Measurements from ENCODE around the gene NRIP1.

NRIP1 gene

GRCh38 chr21:15004721-15005370 is 60.0 kb downstream of the NRIP1 start:
- no peak for DNase-seq

DNA sequence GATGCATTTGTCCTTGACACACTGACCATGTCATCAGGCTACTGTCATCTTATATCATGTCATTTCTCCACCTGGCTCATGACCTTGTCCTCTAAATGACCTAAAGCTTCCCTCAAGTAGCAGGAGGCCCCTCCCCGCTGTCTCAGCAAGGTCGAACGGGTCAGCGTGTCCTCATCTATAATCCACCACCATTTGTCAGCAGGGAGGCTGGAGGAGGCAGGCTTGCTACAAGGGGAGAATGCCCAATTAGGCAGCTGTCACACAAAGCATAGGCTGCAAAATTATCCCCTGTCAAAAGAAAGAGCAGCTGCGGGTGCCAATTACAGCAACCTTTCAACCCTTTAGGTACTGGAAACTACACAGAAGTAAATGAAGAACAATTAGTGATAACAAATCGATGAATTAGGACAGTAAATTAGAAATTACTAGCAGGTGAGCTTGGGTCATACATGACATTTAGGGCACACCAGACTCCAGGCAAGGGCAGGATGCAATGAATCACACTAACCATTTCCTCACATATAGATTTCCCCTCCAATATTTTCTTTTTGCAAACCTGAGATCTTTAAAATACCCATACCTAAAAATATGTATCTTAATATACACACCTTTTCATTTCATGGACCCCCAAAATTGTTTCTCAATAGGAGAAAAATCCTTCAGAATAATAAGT is 61.2 kb downstream of the NRIP1 start:
- DNase-seq = peak; percentile 70

DNA sequence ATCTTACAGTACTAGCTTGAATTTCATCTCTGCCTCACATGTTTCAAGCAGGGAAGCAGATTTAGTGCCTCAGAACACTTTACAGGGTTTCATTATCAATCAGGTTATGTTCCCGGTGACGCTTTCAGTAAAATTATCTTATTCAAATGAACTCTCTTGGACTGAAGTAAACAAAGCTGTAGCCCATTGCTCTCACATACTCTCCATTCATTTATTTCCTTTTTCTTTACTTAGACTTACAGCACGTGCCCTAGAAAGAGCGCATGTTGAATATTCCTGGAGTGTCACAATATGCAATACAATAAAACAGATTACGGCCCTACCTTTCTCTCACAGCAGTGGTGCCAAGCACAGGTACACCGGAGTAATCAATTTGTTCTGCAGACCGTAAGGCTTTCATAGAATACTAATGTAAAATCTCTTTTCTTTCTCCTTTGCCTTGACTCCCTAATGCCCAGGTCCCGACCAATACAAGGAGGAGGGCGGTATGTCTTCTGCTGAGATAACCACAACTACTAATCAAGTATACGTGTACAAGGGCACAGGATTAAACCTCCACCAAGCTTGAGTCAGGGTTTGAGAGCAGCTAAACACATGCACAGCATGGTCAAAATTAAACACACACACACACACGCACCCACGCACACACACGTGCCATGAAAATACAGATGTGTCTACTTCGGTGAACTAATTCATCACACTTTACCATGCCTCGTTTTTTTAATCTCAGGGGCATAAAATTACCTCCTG is 62.8 kb downstream of the NRIP1 start:
- no peak for DNase-seq

DNA sequence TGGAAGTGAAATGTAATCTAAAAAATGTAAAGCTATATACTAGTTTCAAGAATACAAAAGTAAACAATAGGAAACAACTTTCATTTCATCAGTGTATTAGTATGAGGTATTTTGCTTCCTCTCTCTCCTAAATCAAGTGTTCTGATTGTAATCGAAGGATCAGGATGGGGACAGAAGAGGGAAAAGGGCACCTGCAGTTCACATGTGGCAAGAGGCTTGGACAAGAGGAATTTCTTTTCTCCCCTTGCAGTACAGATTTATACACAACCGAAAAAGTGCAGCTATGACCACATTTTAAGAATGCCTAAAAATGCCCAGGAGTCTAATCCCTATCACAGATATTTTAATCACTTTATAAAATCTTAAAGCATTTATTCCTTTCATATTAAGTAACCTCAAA is 63.7 kb downstream of the NRIP1 start:
- DNase-seq = no peak

- DNase-seq = no peak
Observed at GRCh38 chr21:15000081-15000480, 64.7 kb downstream of the NRIP1 start.

GRCh38 chr21:14998784-14999183 is 66.0 kb downstream of the NRIP1 start:
- DNase-seq = no peak

DNA sequence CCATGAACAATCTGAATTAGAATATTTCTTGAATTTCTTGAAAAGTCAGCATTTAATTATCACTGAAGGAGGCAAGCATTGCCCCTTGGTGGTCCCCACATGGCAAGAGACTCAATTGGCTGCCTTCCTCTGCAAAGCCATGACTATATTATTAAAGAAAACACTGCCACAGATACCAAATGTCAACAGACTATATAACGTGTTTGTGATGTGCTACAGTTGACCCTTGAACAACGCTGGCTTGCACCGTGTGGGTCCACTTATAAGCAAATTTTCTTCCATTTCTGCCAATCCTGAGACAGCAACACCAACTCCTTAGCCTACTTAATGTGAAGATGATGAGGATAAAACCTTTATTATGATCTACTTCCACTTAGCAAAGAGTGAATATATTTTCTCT is 66.5 kb downstream of the NRIP1 start:
- DNase-seq = no peak

DNA sequence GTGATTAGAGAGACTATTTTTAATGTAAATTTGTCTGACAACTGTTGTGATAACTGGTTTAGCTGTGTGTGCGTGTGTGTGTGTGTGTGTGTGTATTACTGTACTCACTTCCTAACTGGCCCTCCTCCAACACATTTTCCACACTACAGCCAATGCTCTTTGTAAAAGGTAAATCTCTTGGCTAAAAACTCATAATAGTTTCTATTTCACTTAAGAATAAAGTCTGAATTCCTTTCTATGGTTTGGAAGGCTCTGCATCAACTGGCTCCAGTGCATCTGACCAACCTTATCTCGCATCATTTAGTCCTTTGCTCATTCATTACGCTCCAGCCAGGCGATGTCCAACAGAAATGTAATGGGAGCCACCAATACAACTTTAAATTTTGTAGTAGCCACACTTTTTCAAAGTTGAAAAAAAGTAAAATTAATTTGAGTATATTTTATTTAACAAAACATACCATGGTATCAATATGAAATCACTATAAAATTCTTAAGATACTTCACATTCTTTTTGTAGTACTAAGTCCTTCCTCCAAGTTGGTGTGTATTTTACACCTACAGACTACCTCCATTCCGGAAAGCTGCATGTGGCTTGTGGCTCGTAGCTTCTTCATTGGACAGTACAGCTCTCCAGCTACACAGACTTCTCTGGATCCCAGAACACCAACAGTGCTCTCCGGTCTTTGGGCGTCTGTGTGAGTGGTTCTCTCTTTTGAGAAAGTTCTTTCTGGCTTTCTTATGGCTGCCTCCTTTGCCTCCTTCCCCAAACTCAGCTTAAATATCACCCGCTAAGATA is 68.9 kb downstream of the NRIP1 start:
- no peak for DNase-seq

DNA sequence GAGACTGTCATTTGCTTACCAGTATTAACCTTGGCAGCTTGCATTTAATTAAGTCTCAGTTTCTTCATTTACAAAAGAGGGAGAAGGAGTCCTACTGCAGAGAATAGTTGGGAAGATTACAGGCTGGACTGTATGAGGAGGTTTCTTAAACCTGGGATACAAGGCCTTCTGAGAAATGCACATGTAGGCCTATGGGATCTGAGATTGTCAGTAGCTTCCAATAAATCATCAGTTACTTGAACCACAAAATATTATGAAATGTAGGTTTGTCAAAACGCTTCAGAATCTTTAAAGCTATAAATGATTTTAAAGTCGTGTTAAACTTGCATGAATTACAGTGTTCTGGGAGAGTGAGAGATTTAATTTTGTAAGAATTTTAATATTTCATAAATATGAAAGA is 69.6 kb downstream of the NRIP1 start:
- no peak for DNase-seq

GRCh38 chr21:14993115-14993514 is 71.7 kb downstream of the NRIP1 start:
- DNase-seq = no peak

- no peak for DNase-seq
Observed at GRCh38 chr21:14991957-14992356, 72.8 kb downstream of the NRIP1 start.

GRCh38 chr21:14989359-14989758 is 75.4 kb downstream of the NRIP1 start:
- DNase-seq = no peak

- DNase-seq = no peak
Observed at GRCh38 chr21:14988760-14989159, 76.0 kb downstream of the NRIP1 start.

GRCh38 chr21:14987370-14988170 is 77.2 kb downstream of the NRIP1 start:
- DNase-seq = no peak

- no peak for DNase-seq
Observed at GRCh38 chr21:14985306-14985705, 79.5 kb downstream of the NRIP1 start.

- no peak for DNase-seq
Observed at GRCh38 chr21:14982336-14982735, 82.5 kb downstream of the NRIP1 start.

DNA sequence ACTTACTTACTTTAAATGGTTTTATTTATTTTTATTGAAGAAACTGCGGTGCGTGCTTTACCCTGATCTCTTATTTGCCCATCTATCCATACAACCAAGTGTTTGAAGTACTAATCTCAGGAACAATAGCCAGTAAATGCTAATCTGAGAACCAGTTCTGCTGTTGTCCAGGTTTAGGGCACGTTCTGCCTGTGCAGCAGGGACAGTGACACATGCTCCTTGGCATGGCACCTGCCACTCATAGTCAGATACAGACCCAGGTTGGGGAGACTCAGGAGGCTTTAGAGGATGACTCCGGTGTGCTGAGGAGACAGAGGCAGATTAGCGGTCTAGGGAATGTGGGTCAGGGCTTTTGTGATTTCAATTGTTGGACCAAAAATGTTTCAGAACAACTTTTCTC is 83.6 kb downstream of the NRIP1 start:
- no peak for DNase-seq

GRCh38 chr21:14979264-14979663 is 85.5 kb downstream of the NRIP1 start:
- no peak for DNase-seq

- DNase-seq = no peak
Observed at GRCh38 chr21:14977814-14978213, 87.0 kb downstream of the NRIP1 start.

DNA sequence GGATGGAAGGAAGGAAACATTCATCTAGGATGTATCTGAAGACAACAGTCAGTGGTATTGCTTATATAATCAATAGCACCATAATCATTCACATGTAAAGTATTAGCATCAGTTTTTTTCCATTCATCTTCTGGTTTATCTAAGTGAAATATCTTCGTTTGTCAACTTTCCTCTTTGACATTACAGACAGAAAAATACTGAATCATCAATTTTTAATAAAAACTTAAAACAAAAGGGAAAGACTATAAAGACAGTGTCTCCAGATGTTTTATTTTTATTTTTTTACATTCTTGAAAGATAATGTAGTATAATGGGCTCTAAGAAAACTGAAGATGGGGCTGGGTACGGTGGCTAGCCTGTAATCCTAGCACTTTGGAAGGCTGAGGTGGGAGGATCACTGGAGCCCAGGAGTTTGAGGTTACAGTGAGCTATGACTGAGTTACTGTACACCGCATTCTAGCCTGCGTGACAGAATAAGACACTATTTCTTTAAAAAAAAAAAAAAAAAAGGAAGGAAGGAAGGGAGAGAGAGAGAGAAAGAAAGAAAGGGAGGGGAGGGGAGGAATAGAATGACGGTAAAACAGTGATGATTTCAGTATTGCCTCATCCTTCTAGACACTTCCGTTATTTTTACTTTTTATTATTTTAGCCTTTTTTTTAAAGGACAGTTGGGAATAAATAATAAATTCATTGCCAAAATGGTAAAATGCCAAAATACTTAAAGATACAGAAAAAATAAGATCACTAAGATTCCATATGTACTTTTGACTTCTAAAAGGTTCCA is 89.5 kb downstream of the NRIP1 start:
- DNase-seq = no peak

- no peak for DNase-seq
Observed at GRCh38 chr21:14972678-14973077, 92.1 kb downstream of the NRIP1 start.

DNA sequence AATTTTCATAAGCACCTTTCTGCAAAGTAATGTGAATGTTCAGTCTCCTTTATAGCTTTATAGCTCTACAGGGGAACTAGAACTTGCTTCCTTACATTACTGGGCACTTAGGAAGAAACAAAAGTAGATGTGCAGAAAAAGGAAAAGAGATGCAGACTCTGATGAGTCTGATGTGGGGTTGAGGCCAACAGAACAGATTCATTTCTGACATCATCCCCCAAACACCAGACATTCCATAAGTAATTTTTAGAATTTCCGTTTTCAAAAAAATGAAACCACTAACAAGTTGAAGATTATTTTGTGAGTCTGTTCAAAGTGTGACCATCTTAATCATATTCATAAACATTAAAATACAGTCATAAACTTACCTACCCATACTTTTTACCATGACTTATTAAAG is 96.0 kb downstream of the NRIP1 start:
- DNase-seq = no peak
